GM12878 (cell line): ENCODE data around the gene EPHA1. TPM values are rescaled to one million over a fixed set of nuclear protein-coding genes. Genes with fewer than 3 reads are reported as not detected.

ENCODE experiments used
- BCL3 ChIP-seq: IDR thresholded peaks from 2 replicates; pipeline ENCODE4 v1.6.1; 2011; ENCODE audit warnings: borderline replicate concordance, low read depth, mild to moderate bottlenecking, moderate library complexity, low read length; ENCODE audit not compliant: insufficient read depth, poor library complexity, severe bottlenecking
- BRCA1 ChIP-seq: IDR thresholded peaks from 2 replicates; pipeline ENCODE4 v1.6.1; 2011; ENCODE audit warnings: low read depth, low read length, improper control_type of control experiment
- CTCF ChIP-seq, 3 experiments: IDR thresholded peaks in 2 of 3; conservative IDR thresholded peaks in 1 of 3; 2 replicates each; pipeline ENCODE4 v1.5.1; 2011; ENCODE audit warnings: low read depth in 3 of 3, low read length in 3 of 3, mild to moderate bottlenecking in 3 of 3, control low read depth in 2 of 3, moderate library complexity in 2 of 3, inconsistent platforms in 1 of 3, mixed read lengths in 1 of 3; ENCODE audit not compliant: control insufficient read depth in 2 of 3, insufficient read depth in 1 of 3; ENCODE audit errors: extremely low read depth in 1 of 3
- CUX1 ChIP-seq: IDR thresholded peaks from 2 replicates; pipeline ENCODE4 v1.6.1; 2012; ENCODE audit warnings: improper control_type of control experiment, low read depth, low read length; ENCODE audit not compliant: insufficient replicate concordance
- KLF5 ChIP-seq: fragments of 450-650 bp; IDR thresholded peaks from 2 replicates; pipeline ENCODE4 v1.6.1; 2014; ENCODE audit warnings: mild to moderate bottlenecking; ENCODE audit not compliant: partially characterized antibody
- MTA3 ChIP-seq: IDR thresholded peaks from 2 replicates; pipeline ENCODE4 v1.6.1; 2012; ENCODE audit warnings: low read length, inconsistent platforms, borderline replicate concordance
- NFYB ChIP-seq: IDR thresholded peaks from 2 replicates; pipeline ENCODE4 v1.6.1; 2011; ENCODE audit warnings: low read depth, mild to moderate bottlenecking, low read length, improper control_type of control experiment, moderate library complexity; ENCODE audit not compliant: insufficient read depth
- PKNOX1 ChIP-seq: fragments of 450-650 bp; IDR thresholded peaks from 2 replicates; pipeline ENCODE4 v1.6.1; 2016; ENCODE audit warnings: mild to moderate bottlenecking
- RB1 ChIP-seq: fragments of 450-650 bp; formaldehyde crosslinking; IDR thresholded peaks from 2 replicates; pipeline ENCODE4 v1.6.1; 2017; ENCODE audit warnings: mild to moderate bottlenecking, borderline replicate concordance
- ZNF592 ChIP-seq: fragments of 450-650 bp; IDR thresholded peaks from 2 replicates; pipeline ENCODE4 v1.6.1; 2017; ENCODE audit warnings: mild to moderate bottlenecking, moderate library complexity
- polyA plus RNA-seq, 11 experiments: library from polyadenylated mRNA; depleted of rRNA in 4 of 11; unstranded in 6 of 11; stranded (reverse) in 5 of 11; fragments of >200 nt; fragmentation: Nextera tagmentation in 4 of 11; fragmentation: Illumina TruSeq in 1 of 11; extraction: Ambion mirVana in 4 of 11; extraction: Trizol in 1 of 11; gene quantifications; 1 replicate in 1 of 11; 2 replicates in 10 of 11; pipeline versions ENCODE4 v1.2.1 to v1.2.3, GENCODE V29; 2011 to 2016; ENCODE audit warnings: inconsistent platforms in 2 of 11, missing spikeins in 2 of 11, low read depth in 1 of 11
- total RNA-seq, 4 experiments: library from RNA; depleted of rRNA in 3 of 4; stranded (reverse); fragments of >200 nt in 3 of 4; fragmentation: Illumina TruSeq in 1 of 4; extraction: Trizol in 1 of 4; gene quantifications; 2 replicates each; pipeline versions ENCODE4 v1.2.1 to v1.2.3, GENCODE V29; 2013 to 2021

The EPHA1 gene
- total and polyA plus RNA-seq, 10 of the 15 experiments (the other 5 are each of a cell fraction or from before 2014, with no cell fraction given) = 0.11 to 0.35 (median 0.24) TPM; not detected in 6

- TF ChIP-seq PKNOX1 (peak; percentile 34; the same call in 1 of the 2 replicates), CUX1 (no peak), BCL3 (peak; percentile 97), KLF5 (no peak), BRCA1 (no peak), RB1 (no peak), NFYB (no peak), MTA3 (no peak), CTCF (IDR thresholded peaks at IDR 0.05 in 2 of 3, conservative IDR thresholded peaks at IDR 0.05 in 1 of 3; ENCODE audit: control insufficient read depth in 2 of 3, extremely low read depth in 1 of 3, insufficient read depth in 1 of 3, low read depth in 3 of 3, low read length in 3 of 3) (no peak), ZNF592 (no peak)
Observed at GRCh38 chr7:143384661-143385631, 23.7 kb downstream of the EPHA1 start (continued).
